NCI-H82 treated with DMSO at 0.1 percent for 48 hours (cell line): ENCODE results near the gene ACOXL.

Source experiments
- DNase-seq: peaks from one replicate; lab custom pipeline; 2025; ENCODE audit not compliant: unreplicated experiment; lab: John Stamatoyannopoulos, UW

Gene ACOXL

GRCh38 chr2:110872521-110872920 lies 140.1 kb downstream of the ACOXL start:
- DNase-seq, result no peak

GRCh38 chr2:110873056-110873502 lies 140.7 kb downstream of the ACOXL start:
- no peak for DNase-seq

DNA sequence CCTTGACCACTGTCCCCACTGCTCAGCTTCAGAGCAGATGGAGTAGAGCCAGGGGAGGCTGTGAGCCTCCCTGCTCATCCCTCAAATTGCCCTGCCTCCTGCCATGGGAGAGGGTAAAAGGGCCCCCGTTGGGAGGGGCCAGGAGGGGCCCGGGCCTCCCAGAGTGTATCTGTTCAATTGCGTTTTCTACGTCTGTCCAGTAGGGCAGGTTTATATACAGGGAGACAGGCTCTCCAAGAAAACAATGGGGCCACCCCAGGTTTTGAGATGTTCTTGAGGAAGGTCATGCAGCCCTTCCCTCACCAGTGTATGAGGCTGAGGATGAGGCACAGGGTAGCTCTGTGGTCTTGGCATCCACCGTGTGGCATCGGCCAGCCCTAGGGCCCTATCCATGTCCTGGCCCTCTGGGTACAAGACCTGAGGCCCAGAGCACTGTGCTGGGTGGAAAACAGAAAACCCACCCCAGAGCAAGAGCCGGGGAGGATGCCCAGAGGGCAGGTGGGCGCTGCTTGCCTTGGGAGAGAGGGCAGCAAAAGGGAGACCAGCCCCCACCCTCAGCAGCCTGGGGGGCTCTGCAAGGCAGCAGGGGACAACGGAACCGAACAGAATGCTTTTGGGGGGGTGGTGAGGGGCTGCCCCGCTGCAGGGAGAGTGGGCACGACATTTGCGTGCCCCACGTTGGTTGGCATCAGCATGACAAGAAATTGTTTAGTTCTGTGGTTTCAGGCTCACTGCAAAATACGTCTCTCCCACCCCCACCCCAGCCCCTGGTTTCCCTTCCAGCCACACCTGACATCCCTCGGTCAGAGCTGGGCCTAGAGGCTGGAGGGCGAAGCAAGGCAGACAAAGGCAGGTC lies 141.5 kb downstream of the ACOXL start:
- DNase-seq, result no peak

DNA sequence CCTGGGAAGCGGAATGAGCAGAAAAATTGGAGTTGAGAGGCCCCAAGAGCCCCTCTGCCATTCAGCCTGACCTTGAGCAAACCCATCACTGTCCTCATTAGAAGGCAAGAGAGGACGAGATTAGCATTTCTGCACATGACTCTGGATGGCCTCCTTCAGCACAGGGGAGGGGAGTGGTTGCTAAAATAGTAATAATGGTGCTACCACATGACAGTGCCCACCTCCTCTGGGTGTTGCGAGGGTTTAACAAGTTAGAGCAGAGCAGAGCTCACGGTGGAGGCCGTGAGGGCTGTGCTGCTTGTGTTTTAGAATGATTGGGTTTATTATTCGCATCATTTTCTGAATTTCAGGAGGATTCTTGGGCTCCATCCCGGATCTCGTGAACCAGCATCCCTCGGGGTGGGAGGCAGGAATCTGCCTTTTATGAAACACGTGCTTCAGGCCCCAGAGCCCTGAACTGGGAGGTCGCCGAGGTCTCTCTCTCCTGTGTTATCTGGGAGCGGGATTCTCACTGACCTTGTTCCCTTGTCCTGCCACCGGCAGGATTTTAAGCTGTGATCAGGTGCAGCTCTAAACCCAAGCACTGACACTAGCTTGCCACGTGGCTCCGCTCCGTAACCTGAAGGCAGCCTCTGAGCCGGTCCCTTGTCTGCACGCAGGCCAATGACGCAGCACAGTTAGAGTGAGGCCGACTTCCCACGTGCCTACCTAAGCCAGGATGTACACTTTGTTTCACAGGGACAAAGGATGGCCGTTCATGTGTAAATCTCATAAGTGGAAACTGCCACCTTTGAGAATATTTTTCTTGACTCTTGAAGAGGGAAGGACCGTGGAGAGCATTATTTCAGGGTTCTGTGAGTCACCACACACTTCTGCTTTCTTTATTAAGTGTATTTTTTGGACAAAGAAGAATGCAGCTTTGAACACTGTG lies 142.3 kb downstream of the ACOXL start:
- DNase-seq, result no peak

DNA sequence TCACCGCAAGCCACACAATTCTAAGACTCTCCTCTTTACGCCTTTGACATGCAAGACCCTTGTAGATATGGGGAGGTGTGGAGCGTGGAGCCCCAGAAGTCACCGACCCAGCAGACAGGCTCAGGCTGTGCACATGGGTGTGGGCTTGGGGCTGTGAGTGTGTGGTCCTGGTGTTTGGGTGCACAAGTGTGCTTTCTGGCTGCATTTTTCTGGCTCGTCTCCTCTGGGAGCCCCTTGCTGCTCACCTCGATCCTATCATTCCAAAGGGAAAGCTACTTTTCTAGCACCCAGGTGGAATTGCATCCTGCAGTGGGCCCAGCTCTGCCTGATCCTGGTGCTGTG lies 143.0 kb downstream of the ACOXL start:
- no peak for DNase-seq

DNA sequence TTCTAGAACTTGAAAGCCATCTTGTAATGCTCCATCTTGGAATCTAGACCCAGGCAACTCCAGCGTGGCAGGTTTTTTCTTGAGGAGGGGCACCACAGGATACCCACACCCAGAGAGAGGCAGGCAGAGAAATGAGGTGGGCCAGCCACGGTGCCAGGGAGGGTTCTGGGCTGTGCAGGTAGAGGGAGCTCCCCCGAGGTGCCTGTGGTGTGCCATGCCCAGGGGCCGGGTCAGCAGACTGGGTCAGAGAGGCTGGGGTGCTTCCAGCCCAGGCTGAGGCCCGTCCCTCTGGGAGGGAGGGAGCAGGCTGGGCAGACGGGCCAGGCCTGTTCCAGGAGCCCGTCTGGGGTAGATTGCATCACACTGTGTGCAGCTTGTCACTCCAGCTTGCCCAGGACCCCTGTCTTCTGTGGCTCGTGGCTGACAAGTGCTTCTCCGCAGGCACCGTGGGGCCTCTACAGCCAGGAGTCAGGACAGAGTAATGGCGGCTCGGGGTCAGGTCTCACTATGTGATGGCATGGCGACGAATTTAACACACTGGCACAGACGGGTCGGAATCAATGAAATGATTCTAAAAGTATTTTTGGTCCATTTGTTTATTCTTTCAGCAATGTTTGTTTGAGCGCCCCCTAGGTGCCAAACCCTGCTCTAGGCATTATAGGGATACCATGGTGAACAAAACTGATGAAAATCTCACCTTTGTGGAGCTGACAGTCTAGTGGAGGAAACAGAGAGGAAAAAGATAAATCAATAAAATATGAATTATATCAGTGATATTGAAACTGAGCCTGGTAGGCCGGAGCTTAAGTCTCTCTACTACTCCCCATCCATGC lies 144.0 kb downstream of the ACOXL start:
- DNase-seq, result no peak

GRCh38 chr2:110877031-110877827 lies 144.9 kb downstream of the ACOXL start:
- no peak for DNase-seq

DNA sequence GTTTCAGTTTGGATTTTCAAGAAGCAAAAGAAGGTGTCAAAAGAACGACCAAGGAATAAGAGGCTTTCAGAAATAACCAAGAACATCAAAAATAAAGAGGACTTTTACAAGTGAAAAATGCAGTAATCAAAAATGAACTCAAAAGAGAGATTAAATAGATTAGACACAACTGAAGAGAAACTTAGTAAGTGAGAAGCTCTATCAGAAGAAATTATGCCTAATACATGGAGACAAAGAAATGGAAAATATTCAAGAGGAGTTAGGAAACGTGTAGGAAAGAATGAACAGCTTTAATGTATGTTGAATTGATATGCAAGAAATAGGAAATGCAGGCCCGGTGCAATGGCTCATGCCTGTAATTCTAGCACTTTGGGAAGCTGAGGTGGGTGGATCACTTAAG lies 145.8 kb downstream of the ACOXL start:
- no peak for DNase-seq

DNA sequence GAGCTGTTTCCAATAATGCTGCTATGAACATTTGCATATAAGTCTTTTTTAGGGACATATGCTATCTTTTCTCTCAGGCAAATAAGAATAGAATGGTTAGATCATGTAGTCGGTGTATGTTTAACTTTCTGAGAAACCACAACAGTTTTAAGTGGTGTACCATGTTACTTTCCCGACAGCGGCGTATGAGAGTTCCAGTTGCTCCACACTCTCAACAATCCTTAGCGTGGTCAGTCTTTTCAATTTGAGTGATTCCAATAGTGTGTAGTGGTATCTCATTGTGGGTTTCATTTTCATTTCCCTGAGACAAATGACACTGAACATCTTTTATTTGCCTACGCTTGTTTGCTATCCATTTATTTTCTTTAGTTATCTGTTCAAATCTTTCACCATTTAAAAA lies 149.5 kb downstream of the ACOXL start:
- DNase-seq, result no peak

DNA sequence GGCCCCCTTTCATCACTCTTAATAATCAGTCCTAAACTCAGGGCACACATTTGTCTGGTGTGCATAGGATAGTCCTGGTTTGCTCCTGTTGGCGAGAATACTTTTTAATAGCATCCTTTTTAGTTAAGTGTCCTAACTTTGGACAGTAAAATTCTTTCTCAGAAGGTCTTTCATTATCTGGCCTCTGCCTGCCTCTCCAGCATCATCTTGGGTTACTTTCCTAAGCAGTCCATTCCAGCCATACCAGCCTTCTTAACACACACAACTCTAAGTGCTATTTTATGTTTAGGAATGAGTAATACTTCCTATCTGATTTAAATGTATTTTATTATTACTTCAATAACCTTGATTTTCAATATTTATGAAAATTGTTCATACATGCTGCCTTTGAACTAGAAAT lies 151.0 kb downstream of the ACOXL start:
- no peak for DNase-seq

DNA sequence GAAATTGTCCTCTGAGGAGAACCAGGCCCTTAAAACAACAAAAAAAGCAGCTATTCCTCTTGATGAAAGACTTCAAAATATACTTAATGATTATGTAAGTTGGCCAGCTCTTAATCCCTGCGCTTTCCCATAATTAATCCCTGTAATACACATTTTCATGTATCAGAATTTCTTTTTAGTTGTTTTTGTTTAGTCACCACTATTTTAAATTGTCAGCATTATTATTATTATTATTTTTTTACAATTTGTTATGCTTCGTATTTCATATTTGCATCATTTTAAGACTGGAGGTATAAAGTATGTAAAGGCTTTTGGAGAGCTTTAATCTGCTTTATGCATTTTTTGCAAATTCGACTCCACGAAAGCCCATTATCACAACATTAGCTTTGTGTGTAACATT lies 152.9 kb downstream of the ACOXL start:
- DNase-seq, result no peak

DNA sequence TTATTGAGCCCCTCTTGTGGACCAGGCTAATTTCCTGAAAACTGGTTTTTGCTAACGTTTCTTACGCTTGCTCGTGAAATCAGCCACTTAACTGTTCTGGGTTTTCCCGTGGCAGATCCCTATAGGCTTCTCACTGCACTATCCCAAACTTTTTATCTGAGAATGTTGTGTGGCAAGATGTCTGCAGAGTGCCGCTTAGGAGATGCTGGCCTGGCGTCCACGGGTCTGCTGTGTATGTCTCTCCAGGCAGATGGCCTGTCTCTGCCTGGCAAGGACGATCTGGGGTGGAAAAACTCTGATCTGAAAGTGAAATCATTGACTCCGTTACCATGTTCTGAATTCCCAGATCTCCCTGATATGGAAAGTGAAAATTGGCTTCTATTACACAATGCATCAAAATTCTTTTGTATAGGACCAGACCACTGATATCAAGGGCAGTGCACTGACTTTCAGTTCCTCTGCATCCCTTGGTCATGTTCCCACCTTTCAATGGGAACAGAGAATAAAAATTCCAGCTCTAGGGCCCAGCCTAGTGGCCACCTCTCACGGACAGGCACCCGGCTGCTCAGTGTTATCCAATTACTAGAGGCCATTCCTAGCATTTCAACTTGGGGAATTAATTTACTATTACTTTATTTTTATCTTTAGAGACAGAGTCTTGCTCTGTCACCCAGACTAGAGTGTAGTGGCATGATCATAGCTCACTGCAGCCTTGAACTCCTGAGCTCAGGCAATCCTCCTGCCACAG lies 154.6 kb downstream of the ACOXL start:
- DNase-seq, result no peak

DNA sequence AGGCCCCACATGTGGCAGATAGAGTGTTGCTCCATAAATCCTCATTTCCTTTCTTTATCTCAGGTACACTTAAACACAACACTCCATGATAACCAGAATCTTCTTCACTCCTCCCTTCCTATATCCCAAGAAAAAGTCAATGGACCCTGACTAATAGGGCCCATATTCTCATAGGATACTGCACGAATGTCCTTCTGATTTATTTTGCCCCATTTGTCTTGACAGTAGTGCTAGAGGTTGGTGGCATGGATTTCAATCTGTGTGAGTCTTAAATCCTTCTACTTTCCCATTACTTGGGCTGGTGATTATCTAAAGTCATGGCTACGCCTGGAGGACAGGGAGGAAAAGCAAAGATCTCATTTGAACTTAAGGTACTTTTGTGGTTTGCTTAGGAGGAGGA lies 156.0 kb downstream of the ACOXL start:
- DNase-seq, result no peak

- no peak for DNase-seq
Measured at GRCh38 chr2:110891626-110892025, 159.3 kb downstream of the ACOXL start.

- no peak for DNase-seq
Measured at GRCh38 chr2:110896226-110896625, 163.9 kb downstream of the ACOXL start.

GRCh38 chr2:110897966-110898365 lies 165.6 kb downstream of the ACOXL start:
- no peak for DNase-seq

- DNase-seq, result no peak
Measured at GRCh38 chr2:110900191-110900590, 167.8 kb downstream of the ACOXL start.

- no peak for DNase-seq
Measured at GRCh38 chr2:110903548-110903947, 171.2 kb downstream of the ACOXL start.

DNA sequence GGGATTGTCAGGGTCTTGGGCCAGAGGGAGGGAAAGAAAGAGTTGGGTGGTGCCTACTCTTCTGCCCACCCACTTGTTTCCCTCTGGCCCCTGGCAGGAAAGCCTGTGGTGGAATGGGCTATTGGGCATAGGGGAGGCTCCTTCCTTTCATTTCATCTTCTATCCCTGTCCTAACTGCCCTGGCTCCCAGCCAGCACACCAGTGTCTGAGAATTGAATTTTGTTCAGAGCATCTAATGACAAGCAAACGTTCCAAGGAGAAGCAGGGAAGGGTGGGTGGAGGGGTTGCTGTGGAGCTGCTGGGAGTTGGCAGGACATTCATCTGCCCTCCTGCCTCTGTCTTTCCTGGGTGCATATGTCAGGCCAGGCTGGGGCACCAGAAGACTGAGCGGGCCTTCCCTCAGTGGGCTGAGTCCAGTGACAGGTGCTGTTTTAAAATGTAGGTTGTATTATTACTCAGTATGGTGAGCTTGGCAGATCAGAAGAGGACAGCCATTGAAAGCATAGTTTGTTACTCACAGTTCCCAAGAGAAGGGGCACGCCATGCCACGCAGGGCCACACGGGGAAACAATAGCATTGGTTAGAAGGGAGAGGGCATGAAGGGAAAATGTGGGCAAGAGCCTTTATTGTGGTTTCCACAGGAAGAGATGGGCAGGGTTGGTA lies 171.9 kb downstream of the ACOXL start:
- DNase-seq, result no peak
